IPS-NIHi7 (cell line): ENCODE measurements around the gene AKT1S1.

Experiments
- DNase-seq: peaks from one replicate; pipeline ENCODE4 v3.0.0; 2012; ENCODE audit warnings: mixed read lengths; ENCODE audit errors: extremely low spot score

AKT1S1 gene

DNA sequence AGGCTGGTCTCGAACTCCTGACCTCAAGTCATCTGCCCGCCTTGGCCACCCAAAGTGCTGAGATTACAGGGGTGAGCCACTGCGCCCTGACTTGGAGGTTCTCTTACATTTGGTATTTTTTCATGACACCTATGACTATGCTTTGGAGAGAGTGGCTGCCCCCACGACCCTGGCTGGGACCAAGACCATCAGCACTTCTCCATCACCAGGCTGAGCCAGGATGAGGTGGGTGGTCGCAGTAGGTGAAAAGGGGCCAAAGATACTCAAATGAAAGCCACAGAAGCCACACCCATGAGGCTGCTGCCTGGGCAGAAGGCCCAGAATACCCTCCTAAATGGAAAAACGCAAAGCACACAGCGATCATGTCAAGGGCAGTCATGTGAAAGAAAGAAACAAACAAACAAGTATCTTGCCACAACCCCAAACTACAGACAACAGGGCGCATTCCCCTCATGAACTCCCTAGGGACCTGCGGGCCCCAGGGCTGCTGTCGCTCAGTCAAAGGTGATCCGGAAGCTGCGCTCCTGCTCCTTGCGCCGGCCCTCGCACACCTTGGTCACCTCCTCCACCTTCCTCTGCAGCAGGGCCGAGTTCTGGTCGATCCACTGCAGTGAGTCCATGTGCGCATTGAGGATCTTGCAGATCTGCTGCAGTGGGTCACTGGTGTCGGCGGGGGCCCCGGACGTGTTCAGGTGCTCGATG lies 30.7 kb upstream of the AKT1S1 start:
- DNase-seq = no peak

GRCh38 chr19:49906879-49907564 lies 29.9 kb upstream of the AKT1S1 start:
- no peak for DNase-seq

DNA sequence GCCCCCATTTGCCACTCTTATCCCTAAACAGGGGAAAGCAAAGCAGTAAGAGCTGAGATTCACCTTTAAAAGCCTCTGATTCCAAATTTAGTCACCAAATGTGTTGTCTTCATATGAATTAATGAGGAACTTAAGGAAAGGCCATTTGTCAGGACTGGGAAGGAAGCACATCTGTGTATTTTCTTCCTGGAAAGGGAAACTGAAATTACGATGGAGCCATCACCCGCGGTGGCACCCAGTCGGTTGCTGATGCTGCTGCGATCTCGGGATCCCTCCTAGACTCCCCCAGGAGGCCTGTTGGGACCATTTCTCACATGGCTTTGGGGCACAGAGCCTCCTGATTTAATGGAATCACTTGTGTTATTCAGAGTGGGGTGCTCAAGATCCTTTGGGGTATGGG lies 27.0 kb upstream of the AKT1S1 start:
- no peak for DNase-seq

GRCh38 chr19:49896863-49897621 lies 19.9 kb upstream of the AKT1S1 start, which contains the start of gene IL4I1:
IL4I1 (minus strand) TSS chr19:49896887; CDS start chr19:49896160, 727 bp downstream.
- no peak for DNase-seq

DNA sequence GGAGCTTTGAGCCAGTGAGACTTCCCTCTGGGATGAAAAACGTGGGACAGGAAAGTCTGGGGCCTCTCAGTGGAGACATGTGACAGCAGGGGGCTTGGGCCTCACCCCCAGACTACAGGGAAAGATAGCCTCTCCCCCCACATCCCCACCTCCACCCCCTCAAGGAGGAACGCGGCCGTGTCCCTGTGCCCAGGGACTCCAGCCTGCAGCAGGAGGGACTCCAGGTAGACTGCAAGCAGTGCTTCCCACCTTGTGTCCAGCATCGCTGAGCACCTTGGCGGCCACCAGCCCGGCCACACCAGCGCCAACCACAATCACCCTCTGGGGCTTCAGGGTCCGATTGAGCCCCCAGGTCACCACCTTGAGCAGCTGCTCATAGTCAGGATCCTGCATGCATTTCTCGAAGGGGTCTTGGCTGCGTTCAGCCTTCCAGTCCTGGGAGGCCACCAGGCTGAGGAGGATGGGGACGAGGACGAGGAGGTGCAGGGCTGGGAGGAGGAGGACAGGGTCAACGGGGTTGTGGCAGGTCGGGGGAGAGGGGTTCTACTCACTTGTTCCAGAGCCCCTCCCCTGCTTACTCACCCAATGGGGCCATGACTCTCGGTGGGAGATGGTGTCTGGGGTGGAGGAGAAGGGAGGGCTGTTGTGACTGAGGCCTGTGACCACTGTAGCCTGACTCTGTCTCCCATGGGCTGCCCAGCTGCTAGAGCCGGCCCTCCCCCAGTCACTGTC lies 18.6 kb upstream of the AKT1S1 start:
- no peak for DNase-seq

- DNase-seq = no peak
These were observed 17.9 kb upstream of the AKT1S1 start for GRCh38 chr19:49894879-49895565.

GRCh38 chr19:49894011-49894664 lies 17.0 kb upstream of the AKT1S1 start:
- DNase-seq = no peak

DNA sequence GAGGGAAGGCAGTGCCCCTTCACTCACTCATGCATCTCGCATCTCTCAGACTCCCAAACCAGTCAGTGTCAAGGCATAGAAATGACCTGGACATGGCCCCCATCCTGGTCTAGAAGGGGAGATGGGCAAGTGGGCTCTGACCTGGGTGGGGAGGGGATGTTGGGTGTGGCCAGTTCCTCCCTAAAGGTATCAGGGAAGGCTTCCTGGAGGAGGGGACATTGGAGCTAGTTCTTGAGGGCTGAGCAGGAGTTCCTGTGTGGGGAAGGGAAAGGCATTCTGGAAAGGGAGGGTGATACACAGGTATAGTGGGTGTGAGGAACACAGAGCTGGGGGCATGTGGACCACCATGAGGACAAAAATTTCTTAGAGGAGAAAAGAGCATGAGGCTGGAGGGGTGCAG lies 15.6 kb upstream of the AKT1S1 start:
- DNase-seq = no peak

GRCh38 chr19:49891393-49891792 lies 14.2 kb upstream of the AKT1S1 start:
- DNase-seq = no peak

DNA sequence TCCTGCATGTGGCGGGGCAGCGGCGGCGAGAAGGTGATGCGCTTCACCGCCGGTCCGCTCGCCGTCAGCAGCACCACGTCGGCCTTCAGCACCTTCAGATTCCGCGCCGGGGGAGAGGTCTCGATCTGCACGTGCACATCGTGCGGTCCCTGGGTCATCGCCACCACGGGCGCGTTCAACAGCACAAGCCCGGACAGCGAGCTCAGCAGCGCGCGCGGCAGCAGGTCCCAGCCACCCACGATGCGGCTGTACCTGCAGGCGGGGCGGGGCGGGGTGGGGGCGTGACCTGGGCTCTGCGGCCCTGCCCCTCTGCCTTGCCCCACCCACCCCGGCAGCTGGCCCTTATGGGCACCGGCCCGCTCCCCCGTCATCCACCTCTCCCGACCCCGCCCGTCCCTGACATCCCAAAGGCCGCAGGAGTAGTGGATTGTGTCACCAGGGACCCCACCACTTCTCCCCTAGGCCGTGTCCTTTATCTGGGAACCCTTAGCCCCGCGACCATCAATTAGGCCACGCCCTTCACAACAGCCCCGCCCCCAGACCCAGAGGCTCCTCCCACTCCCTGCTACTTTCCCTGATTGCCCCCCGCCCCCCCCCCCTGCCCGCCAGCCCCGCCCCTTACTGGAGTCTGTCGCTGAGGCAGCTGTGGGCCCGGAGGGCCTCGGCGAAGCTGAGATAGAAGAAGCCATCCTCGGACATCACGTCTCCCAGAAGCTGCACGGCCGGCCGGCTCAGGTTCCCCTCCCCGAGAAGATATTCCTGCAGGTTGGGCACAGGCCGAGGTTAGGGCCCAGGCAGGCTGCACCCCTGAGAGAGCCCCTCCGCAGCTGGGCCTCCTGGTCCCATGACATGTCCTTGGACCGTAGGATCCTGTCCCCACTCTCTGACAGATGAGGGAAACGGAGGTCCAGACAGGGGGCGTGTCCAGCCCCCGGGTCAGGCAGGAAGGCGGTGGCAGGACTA lies 13.5 kb upstream of the AKT1S1 start:
- DNase-seq = peak; percentile 87

DNA sequence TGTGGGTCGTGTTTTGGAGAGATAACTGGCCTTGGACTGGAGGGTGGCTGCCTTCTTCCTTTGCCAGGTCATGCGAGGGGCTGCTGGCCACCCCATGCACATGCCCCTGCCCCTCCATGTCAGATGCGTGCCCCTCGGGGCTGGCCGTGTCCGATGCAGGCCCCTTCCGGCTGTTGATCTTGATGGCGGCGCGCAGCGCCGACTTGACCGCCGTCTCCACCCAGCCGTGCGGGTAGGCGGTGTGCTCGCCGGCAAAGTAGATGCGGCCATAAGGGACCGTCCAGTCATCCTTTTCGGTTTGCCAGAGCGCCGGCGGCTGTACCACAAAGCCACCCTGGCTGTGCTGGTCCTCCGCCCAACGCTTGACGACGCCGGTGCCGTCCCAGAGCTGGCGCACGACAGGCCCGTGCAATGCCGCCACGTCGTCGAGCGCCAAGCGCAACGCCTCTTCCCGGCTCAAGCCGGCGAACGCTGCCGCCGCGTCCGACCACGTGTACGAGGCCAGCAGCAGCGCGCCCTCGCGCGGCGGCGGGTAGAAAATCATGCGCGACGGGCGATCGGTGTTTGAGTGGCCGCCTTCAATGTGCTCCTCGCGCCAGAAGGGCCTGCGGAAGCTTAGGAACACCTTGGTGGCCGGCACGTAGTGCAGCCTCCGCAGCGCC lies 12.7 kb upstream of the AKT1S1 start:
- DNase-seq = peak; percentile 77

DNA sequence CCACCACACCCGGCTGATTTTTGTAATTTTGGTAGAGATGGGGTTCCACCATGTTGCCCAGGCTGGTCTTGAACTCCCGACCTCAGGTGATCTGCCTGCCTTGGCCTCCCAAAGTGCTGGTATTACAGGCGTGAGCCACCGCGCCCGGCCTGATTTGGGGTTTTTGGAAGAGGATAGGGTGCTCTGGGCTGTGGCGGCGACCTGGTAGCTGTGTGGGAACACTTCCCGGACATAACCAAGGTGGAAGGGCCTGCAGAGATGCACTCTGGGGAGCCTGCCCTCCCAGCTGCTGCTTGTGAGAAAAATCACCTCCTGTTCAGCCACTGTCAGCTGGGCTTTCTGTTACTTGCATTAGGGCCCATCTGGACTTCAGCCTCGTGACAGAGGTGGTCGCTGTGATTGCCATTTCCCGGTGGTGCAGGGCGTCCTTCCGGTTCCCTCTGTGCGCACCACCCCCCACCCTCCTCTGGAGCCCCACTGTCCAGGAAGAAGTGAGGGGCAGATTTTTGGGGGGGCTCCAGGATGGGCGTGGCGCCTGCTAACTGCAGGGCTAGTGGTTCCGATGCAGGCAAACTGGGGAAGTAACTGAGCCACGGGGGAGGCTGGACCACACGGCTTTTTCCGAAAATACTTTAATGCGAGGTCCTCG lies 12.0 kb upstream of the AKT1S1 start:
- no peak for DNase-seq

DNA sequence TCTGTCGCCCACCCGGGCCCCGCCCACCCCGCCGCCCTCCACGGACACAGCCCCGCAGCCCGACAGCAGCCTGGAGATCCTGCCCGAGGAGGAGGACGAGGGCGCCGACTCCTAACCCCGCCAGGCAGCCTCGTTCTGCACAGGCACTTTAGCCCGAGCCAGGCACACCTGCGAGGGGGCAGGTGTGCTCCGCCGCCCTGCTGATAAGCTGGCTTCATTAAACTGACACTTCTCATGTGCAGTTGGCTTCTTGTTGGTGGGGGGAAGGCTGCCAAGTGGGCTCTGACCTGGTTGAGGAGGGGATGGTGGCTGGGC lies 11.3 kb upstream of the AKT1S1 start:
- no peak for DNase-seq

DNA sequence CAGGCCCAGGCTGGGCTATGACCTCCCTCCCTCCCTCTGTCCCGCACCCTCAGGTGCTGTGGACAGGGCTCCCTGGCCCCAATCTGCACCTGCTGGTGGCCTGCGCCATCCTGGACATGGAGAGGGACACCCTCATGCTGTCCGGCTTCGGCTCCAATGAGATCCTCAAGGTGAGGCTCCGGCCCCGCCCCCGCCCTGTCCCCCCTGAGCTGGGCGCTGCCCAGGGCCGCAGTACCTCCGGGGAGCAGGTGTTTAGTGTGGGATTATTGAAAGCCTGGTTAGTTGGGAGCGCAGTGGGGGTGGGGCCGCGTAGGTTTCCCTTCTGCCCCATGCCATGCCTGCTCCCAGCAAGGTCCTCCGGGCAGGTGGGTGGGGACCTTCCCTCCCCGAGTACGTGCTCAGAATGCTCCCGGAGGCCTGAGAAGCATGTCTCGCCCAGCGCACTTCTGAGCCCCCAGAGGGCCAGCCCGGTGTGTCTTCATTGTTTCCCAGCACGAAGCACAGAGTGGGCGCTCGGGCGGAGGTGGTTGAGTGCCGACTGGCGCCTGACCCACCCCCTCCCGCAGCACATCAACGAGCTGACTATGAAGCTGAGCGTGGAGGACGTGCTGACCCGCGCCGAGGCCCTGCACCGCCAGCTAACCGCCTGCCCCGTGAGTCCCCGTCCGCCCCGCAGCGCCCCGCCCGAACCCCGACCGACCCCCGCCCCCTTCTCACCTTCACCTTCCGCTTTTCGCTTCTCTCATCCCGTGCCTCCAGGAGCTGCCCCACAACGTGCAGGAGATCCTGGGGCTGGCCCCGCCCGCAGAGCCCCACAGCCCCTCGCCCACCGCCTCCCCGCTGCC lies 10.7 kb upstream of the AKT1S1 start:
- no peak for DNase-seq

- no peak for DNase-seq
These were observed 10.0 kb upstream of the AKT1S1 start for GRCh38 chr19:49887037-49887664.

DNA sequence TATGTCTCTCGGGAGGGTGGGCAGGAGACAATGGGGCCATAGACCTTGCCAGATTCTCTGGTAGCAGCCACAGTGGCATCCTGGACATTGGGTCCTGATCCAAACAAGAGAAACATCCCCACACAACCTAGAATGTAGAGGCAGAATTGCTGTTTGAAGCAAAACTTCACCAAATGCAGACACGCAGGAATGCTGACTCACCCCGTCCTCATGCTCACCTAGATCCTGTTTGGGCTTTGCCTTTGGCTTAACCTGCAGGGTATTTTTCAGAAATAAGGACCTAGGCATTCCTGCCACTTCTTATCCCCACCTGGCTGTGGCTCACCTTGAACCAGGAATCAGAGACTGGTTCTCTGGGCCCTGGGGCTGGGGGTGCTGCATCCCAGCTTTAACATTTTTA lies 7.6 kb upstream of the AKT1S1 start:
- no peak for DNase-seq

DNA sequence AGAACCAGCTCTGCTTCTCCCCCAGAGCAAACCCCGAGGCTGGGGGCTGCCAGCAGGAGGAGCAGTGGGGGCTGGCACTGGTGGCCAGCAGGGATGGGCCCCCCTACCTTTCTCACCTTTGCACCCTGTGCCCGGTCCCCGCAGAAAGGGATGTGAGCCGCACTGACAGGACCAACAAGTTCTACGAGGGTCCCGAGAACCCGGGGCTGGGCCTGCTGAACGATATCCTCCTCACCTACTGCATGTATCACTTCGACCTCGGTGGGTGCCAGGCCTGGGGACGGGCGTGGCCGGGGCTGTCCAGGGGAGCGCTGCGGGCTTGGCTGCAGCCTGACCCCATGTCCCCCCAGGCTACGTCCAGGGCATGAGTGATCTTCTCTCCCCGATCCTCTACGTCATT lies 7.0 kb upstream of the AKT1S1 start:
- no peak for DNase-seq
